ENCODE results near the gene WDPCP.

Gene WDPCP

GRCh38 chr2:63101954-63102353 lies 486.3 kb downstream of the WDPCP start:
- TF ChIP-seq PPARA (CRISPR knock-in tag; IDR thresholded peaks at IDR 0.05; ENCODE audit: borderline replicate concordance) (no peak), POU6F1 (CRISPR knock-in tag; IDR thresholded peaks at IDR 0.05; ENCODE audit: borderline replicate concordance, low read depth) (no peak), PATZ1 (CRISPR knock-in tag; IDR thresholded peaks at IDR 0.05; ENCODE audit: borderline replicate concordance) (no peak), ISL1 (CRISPR knock-in tag; IDR thresholded peaks at IDR 0.05) (no peak), ZNF8 (CRISPR knock-in tag; IDR thresholded peaks at IDR 0.05) (no peak), OSR1 (CRISPR knock-in tag; IDR thresholded peaks at IDR 0.05) (no peak), ARNTL (CRISPR knock-in tag; IDR thresholded peaks at IDR 0.05; ENCODE audit: borderline replicate concordance, low read depth) (no peak), RARB (CRISPR knock-in tag; IDR thresholded peaks at IDR 0.05) (no peak), GLIS3 (CRISPR knock-in tag; IDR thresholded peaks at IDR 0.05) (no peak), ESRRG (CRISPR knock-in tag; IDR thresholded peaks at IDR 0.05) (no peak), TOX (CRISPR knock-in tag; IDR thresholded peaks at IDR 0.05; ENCODE audit: borderline replicate concordance) (no peak), TCF4 (CRISPR knock-in tag; IDR thresholded peaks at IDR 0.05; ENCODE audit: borderline replicate concordance) (no peak), ZC3H10 (CRISPR knock-in tag; IDR thresholded peaks at IDR 0.05) (no peak), SNAI2 (CRISPR knock-in tag; IDR thresholded peaks at IDR 0.05) (no peak), ZNF70 (CRISPR knock-in tag; IDR thresholded peaks at IDR 0.05) (no peak)
- TF ChIP-seq, protein P1, sequence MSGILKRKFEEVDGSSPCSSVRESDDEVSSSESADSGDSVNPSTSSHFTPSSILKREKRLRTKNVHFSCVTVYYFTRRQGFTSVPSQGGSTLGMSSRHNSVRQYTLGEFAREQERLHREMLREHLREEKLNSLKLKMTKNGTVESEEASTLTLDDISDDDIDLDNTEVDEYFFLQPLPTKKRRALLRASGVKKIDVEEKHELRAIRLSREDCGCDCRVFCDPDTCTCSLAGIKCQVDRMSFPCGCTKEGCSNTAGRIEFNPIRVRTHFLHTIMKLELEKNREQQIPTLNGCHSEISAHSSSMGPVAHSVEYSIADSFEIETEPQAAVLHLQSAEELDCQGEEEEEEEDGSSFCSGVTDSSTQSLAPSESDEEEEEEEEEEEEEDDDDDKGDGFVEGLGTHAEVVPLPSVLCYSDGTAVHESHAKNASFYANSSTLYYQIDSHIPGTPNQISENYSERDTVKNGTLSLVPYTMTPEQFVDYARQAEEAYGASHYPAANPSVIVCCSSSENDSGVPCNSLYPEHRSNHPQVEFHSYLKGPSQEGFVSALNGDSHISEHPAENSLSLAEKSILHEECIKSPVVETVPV (CRISPR knock-in tag; IDR thresholded peaks at IDR 0.05) = no peak
- TF ChIP-seq, protein P2, sequence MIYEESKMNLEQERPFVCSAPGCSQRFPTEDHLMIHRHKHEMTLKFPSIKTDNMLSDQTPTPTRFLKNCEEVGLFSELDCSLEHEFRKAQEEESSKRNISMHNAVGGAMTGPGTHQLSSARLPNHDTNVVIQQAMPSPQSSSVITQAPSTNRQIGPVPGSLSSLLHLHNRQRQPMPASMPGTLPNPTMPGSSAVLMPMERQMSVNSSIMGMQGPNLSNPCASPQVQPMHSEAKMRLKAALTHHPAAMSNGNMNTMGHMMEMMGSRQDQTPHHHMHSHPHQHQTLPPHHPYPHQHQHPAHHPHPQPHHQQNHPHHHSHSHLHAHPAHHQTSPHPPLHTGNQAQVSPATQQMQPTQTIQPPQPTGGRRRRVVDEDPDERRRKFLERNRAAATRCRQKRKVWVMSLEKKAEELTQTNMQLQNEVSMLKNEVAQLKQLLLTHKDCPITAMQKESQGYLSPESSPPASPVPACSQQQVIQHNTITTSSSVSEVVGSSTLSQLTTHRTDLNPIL (CRISPR knock-in tag; IDR thresholded peaks at IDR 0.05; ENCODE audit: low read depth) = no peak

DNA sequence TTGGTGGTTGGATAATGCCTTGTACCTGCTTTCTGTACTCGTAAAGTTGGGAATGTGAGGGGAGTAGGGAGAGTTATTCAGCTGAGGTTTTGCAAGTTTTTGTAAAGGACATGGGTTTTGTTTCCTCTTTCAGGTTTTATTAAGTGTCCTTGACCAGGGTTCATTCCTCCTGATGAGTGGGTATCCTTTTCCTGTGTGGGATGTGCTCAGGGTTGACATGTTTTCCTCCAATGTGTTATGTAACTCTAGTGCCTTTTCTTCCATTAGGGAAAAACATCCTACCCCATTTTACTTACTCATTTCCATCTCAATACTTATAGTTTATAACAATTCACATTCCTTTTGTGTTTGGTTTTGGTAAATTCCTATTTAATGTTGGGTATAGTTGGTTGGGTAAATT lies 489.2 kb downstream of the WDPCP start:
- TF ChIP-seq ZNF8 (CRISPR knock-in tag; IDR thresholded peaks at IDR 0.05) = no peak
- TF ChIP-seq BACH2 (CRISPR knock-in tag; IDR thresholded peaks at IDR 0.05; ENCODE audit: borderline replicate concordance) = no peak
- no peak for TF ChIP-seq GLIS3 (CRISPR knock-in tag; IDR thresholded peaks at IDR 0.05)
- TF ChIP-seq TCF4 (CRISPR knock-in tag; IDR thresholded peaks at IDR 0.05; ENCODE audit: borderline replicate concordance) = no peak
- TF ChIP-seq ZFP3 (CRISPR knock-in tag; IDR thresholded peaks at IDR 0.05) = no peak
- no peak for TF ChIP-seq TOX (CRISPR knock-in tag; IDR thresholded peaks at IDR 0.05; ENCODE audit: borderline replicate concordance)
- TF ChIP-seq CSDC2 (CRISPR knock-in tag; IDR thresholded peaks at IDR 0.05) = no peak
- no peak for TF ChIP-seq ARNTL (CRISPR knock-in tag; IDR thresholded peaks at IDR 0.05; ENCODE audit: borderline replicate concordance, low read depth)
- TF ChIP-seq POU6F1 (CRISPR knock-in tag; IDR thresholded peaks at IDR 0.05; ENCODE audit: borderline replicate concordance, low read depth) = no peak
- TF ChIP-seq, protein P1 (CRISPR knock-in tag; IDR thresholded peaks at IDR 0.05) = no peak
- no peak for TF ChIP-seq ZNF565 (CRISPR knock-in tag; conservative IDR thresholded peaks at IDR 0.05; ENCODE audit: low read depth)
- TF ChIP-seq TSHZ2 (CRISPR knock-in tag; IDR thresholded peaks at IDR 0.05) = no peak
- no peak for TF ChIP-seq OSR1 (CRISPR knock-in tag; IDR thresholded peaks at IDR 0.05)
- no peak for TF ChIP-seq ESRRG (CRISPR knock-in tag; IDR thresholded peaks at IDR 0.05)

More at GRCh38 chr2:63101954-63102353, 486.3 kb downstream of the WDPCP start:
- ATAC-seq = no peak

More for the DNA sequence above, 489.2 kb downstream of the WDPCP start:
- ATAC-seq = no peak
